ENCODE data around the gene PTPRC.

DNA sequence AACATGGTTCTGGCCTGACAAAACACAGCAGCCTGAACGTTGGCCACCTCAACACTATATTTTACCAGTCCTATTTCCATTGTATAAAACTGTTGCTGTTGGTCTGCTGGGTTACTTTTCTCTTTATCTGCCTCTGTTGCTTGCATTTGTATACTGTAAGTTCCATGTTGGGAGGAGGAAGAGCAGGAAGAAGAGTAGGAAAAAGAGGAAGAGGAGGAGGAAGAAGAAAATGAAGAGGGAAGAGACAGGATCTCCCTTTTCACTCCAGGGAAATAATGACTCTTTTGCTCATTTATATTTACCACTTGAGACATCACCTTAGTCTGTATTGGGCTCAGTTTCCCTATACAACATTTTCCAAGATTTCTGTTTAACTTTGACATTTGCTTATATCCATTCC, 134.2 kb downstream of the PTPRC start:
- TF ChIP-seq, protein P1, sequence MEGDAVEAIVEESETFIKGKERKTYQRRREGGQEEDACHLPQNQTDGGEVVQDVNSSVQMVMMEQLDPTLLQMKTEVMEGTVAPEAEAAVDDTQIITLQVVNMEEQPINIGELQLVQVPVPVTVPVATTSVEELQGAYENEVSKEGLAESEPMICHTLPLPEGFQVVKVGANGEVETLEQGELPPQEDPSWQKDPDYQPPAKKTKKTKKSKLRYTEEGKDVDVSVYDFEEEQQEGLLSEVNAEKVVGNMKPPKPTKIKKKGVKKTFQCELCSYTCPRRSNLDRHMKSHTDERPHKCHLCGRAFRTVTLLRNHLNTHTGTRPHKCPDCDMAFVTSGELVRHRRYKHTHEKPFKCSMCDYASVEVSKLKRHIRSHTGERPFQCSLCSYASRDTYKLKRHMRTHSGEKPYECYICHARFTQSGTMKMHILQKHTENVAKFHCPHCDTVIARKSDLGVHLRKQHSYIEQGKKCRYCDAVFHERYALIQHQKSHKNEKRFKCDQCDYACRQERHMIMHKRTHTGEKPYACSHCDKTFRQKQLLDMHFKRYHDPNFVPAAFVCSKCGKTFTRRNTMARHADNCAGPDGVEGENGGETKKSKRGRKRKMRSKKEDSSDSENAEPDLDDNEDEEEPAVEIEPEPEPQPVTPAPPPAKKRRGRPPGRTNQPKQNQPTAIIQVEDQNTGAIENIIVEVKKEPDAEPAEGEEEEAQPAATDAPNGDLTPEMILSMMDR (IDR thresholded peaks at IDR 0.05) = no peak
- no peak for TF ChIP-seq POLR2A (IDR thresholded peaks at IDR 0.05)
